GDM1 (cell line): ENCODE data around the gene KIF22.
A peak's percentile ranks its signal among the peaks of the same experiment; 100 is the strongest.
"Not testable (repeated sequence)": the region's sequence is repeated elsewhere in the genome, so short reads cannot be mapped to it uniquely, and the experiment has no call there.

ENCODE experiments used
- DNase-seq: peaks from one replicate; lab custom pipeline; 2025; lab: John Stamatoyannopoulos, UW

The KIF22 gene

DNA sequence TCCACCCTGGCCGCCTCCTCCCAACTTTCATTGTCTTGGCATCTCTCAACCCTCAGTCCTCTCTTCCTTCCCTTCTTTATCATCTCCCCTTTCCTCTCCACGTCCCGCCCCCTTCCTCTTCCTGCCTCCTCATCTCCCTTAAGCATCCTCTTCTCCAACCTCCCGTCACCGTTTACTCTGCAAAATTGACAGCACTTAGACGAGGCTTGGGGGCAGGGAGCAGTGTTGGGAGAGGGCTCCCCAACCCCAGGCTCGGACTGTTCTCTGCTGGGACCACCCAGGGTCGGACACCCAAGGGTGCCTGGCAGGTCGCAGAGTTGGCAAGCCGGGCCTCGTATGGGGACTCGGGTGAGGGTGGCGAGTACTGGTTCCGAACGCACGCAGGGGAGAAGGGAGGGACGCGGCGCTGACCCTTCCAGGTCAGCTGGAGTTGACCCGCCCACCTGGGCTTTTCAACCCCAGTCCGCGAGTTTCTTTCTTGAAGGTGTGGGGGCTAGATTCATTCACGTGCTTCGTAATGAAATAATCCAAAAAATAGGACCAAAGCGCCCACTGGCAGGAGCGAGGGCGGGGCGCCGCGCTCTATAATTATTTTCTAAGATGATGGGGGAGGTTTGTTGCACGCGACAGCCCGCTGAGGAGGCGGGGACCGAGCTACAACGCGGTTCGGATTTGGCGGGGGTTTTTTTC is 24.6 kb downstream of the KIF22 start:
- no peak for DNase-seq

DNA sequence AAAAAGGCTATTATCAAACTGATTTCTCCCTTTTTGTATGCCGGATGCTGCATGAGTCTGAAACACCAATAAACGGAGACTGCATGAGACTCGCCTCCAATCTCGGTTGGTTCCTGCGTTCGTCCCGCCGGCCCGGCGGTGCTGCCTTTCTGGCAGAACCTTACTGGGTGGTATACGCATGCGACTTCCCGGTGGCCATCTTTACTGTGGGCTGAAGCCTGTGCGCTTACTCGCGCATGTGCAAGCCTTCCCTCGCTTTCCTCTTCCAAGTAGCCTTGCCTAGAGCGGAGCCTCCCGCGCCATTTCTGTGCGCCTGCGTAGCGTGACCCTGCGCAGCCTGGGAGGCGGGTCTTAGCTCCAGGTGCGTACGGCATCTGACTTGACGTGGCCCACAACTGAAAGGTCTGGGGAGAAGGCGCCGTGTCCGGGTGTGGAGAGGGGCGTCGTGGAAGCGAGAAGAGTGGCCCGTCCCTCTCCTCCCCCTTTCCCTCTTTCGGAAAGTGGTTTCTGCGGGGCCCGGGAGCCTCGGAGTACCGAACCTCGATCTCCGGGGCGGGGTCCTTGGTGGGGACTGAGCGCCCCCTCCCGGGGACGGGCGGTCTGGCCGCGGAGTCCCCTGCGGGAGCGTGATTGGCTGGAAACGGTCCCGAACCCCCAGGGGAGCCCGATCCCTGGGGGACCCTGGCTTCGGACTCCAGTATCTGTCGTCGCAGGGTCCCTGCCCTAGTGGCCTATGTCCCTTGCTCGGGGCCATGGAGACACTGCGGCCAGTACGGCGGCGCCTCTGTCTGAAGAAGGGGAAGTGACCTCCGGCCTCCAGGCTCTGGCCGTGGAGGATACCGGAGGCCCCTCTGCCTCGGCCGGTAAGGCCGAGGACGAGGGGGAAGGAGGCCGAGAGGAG is 25.5 kb downstream of the KIF22 start, which contains the start of gene PAGR1:
PAGR1 (plus strand) TSS at position 360 of the 901 bp plus-strand sequence; CDS start at position 734, 374 bp downstream.
- DNase-seq, result peak; percentile 99

DNA sequence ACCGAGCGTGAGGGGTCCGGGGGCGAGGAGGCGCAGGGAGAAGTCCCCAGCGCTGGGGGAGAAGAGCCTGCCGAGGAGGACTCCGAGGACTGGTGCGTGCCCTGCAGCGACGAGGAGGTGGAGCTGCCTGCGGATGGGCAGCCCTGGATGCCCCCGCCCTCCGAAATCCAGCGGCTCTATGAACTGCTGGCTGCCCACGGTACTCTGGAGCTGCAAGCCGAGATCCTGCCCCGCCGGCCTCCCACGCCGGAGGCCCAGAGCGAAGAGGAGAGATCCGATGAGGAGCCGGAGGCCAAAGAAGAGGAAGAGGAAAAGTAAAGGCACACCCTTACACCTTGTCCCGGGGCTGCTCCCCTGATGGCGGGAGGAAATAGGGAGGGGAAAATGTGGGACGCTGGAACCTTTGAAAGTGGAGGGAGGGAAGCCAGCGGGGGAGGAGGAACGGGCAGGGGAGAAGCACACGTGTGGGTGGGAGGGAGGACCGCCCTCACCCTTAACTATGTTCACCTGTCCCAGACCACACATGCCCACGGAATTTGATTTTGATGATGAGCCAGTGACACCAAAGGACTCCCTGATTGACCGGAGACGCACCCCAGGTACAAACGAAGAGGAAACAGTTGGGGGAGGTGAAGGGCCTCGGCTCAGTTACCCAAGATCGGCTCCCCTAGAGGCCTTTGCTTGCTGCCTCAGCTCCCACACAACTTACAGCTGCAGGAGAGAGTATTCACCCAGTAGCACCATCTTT is 26.3 kb downstream of the KIF22 start:
- no peak for DNase-seq

DNA sequence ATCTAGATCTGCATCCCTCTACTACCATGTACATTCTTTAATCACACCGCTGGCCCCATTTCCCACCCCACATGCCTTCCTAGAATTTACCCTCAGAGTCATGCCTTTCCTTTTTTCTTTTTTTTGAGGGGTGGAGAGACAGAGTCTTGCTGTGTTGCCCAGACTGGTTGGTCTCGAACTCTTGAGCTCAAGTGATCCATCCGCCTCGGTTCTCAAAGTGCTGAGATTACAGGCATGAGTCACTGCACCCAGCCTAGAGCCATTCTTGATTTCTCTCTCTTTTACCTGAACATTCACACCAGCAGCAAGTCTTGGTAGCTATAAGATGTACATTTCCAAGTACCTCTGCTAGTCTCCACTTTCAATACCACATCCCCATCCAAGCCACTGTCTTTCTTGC is 27.5 kb downstream of the KIF22 start:
- no peak for DNase-seq

- no peak for DNase-seq
These were observed 29.0 kb downstream of the KIF22 start for GRCh38 chr16:29819506-29819905.

GRCh38 chr16:29820271-29820701 is 29.7 kb downstream of the KIF22 start, which contains the start of gene MVP:
Gene MVP (plus strand): TSS chr16:29820462. CDS start chr16:29830550, 10,088 bp downstream.
- peak; percentile 32 for DNase-seq

DNA sequence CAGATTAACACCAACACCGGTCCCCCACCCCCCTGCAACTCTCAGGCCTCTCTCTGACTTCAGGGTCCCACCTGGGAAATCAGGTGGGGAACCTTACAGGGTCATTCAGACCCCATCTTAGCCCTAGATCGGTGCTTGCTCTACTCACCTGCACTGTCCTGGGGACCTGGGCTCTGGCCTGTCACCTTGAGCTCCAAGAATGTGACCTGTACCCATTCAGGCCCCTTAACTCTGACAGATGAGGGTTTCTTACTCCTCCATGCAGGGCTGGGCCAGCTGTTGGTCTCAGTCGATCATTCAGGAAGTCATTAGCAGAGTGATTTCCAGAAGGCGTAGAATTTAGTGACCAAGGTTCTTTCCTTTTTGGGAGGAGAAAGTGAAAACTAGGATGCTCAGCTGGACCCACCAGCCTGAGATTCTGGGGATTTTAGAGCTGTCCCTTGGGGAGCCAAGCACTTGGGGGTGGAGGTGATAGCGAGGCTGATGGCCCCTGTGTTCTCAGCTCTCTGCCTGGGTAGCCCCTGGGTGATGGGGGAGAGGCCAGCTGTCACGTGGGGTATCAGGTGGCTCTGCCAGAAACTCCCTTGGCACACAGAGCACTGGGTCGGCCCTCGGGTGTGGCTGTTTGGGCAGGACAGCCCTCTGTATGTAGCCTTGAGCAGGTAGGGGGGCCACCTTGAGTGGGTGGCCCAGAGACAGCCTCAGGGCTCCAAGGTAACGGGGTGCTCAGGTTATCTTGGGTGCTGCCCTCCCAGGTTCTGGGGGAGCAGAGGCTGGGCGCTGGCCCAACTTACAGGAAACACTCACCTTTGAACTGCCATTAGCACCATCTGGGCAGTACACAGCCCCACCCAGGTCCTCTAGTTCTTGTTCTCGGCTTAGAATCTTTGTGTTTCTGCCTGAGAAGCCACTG is 30.4 kb downstream of the KIF22 start:
- no peak for DNase-seq

DNA sequence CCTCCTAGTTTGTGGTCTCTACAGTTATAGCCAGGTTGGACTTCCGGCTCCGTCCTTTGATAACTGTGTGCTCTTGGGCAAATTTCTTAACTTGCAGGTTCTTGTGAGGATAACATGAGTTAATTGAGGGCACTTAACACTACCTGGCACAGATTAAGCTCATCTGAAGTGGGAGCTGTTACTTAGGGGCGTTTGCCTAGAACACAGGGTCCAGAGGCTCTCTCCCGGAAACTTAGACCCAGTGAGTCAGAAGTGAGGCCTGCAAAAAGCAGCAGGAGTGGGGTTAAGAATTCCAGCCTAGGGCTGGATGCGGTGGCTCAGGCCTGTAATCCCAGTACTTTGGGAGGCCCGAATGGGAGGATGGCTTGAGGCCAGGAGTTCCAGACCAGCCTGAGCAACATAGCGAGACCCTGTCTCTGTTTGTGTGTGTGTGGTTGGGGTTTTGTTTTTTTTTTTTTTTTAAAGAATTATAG is 31.1 kb downstream of the KIF22 start:
- no peak for DNase-seq

DNA sequence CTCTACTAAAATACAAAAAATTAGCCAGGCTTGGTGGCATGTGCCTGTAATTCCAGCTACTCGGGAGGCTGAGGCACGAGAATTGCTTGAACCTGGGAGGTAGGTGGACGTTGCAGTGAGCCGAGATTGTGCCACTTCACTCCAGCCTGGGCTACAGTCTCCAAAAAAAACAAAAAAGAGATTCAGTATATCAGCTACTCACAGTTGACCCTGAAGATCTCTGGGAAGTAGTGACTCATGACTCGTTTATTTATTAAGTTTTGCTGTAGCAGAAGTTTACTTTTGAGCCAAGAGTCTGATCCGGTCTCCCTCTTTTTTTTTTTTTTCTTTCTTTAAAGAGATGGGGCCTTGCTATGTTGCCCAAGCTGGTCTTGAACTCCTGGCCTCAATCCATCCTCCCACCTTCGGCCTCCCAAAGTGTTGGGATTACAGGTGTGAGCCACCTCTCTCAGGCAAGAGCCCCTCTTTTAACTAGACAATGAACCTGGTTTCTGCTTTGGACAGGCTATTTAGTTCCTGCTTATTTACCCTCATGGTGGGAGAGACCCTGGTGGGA is 34.1 kb downstream of the KIF22 start:
- DNase-seq, result no peak

DNA sequence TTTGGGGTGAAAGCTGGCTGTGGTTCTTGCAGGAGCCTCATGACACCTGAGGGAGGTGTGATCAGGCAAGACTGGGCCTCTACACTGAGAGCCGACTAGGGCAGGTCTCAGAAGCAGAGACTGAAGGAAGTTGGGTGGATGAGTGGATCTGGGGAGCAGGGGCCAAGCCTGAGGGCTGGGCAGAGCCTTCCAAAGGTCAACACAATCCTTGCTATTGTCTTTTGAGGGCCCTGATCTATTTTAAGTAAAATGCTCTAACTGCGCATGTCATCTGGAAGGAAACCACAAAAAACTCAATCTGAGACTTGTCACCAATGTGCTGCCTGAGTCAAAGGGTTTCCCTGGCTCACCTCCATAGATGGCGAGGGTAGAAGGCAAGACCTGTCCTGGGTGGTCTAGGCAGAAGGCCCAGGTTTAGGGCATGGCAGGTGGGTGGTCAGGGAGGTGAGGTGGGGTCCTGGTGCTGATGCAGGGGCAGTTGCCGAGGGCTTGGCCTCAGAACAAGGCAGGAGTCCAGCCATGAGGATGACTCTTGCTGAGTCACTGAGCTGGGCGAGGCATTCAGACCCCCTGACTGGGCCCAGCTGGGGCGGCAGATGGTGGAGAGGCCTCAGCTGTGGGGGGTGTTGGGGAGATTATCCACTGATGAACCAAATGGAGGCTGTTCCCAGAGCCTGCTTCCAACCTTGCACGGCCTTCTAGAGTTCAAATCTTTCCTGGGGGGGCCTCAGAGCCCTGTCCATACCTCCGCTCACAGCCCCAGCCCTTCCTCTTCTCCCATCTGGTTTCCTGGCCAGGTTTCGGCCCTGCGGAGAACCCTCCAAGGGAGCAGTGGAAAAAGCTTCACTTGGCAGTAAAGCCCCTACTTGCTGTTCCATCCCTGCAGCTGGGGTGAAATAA is 34.8 kb downstream of the KIF22 start:
- DNase-seq, result no peak

- no peak for DNase-seq
These were observed 35.8 kb downstream of the KIF22 start for GRCh38 chr16:29826342-29826695.

DNA sequence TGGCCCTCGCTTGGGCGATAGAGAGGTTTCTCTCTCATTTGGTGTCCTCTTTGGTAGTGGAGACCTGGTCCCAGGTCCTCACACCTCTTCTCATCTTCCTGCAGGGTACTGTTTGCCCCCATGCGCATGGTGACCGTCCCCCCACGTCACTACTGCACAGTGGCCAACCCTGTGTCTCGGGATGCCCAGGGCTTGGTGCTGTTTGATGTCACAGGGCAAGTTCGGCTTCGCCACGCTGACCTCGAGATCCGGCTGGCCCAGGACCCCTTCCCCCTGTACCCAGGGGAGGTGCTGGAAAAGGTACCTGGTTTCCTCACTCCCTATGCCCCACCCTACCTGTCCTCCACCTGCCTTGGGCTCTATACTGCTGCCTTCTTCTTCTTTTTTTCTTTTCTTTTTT is 40.2 kb downstream of the KIF22 start:
- no peak for DNase-seq

GRCh38 chr16:29831490-29831889 is 40.9 kb downstream of the KIF22 start:
- DNase-seq, result no peak

- DNase-seq, result not testable (repeated sequence)
These were observed 42.7 kb downstream of the KIF22 start for GRCh38 chr16:29833219-29833618.

- no peak for DNase-seq
These were observed 43.5 kb downstream of the KIF22 start for GRCh38 chr16:29834079-29834478.

DNA sequence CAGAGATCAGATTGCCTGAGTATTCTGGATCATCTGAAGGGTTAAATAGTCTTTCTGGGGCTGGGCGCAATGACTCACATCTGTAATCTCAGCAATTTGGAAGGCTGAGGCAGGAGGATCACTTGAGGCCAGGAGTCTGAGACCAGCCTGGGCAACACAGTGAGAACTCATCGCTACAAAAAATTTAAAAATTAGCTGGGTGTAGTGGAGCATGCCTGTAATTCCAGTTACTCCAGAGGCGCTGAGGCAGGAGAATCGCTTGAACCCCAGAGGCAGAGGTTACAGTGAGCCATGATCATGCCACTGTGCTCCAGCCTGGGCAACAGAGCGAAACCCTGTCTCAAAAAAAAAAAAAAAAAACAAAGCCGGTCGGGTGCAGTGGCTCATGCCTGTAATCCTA is 45.4 kb downstream of the KIF22 start:
- DNase-seq, result no peak

GRCh38 chr16:29836623-29837022 is 46.1 kb downstream of the KIF22 start:
- no peak for DNase-seq

- no peak for DNase-seq
These were observed 47.3 kb downstream of the KIF22 start for GRCh38 chr16:29837841-29838240.

- DNase-seq, result no peak
These were observed 49.3 kb downstream of the KIF22 start for GRCh38 chr16:29839822-29840221.

DNA sequence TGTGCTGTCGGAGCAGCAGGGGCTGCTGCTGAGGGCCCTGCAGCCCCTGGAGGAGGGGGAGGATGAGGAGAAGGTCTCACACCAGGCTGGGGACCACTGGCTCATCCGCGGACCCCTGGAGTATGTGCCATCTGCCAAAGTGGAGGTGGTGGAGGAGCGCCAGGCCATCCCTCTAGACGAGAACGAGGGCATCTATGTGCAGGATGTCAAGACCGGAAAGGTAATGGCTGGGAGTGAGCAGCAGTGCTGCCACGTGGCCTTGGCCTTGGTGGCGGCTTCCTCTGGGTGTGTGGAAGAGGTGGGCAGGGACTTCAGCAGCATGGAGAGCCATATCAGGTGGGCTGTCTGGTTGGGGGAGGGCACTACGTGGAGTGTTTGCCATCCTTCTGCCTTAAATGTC is 49.7 kb downstream of the KIF22 start:
- DNase-seq, result no peak
